Panc1 (cell line): ENCODE results near the gene GOLGB1.

Experiments
- CTCF ChIP-seq: fragments of 450-650 bp; IDR thresholded peaks from 2 replicates; pipeline ENCODE4 v1.5.1; 2017; ENCODE audit warnings: mild to moderate bottlenecking
- TCF7L2 ChIP-seq: IDR thresholded peaks from 2 replicates; pipeline ENCODE4 v1.6.1; 2011; ENCODE audit warnings: mild to moderate bottlenecking, low read depth, low read length, inconsistent platforms

GRCh38 chr3:121624147-121624899 lies 125.2 kb downstream of the GOLGB1 start:
- TF ChIP-seq CTCF = no peak
- no peak for TF ChIP-seq TCF7L2
